K562 (cell line): ENCODE data around the gene PAQR7. TPM values are rescaled to one million over a fixed set of nuclear protein-coding genes. Genes with fewer than 3 reads are reported as not detected.

Experiments
- ATAC-seq: fragments of 200-7000 bp; cut with Tn5 transposase; 3 replicates; pipeline ENCODE4 v1.9.1; 2020; ENCODE audit warnings: moderate library complexity
- BruUV-seq: library from RNA; stranded (reverse); fragments of 400-500 nt; replicated peaks from 2 replicates; lab custom pipeline; 2021; lab: Mats Ljungman, UMichigan
- CTCF ChIA-PET: fragments of 300-600 bp; formaldehyde crosslinking; extraction: SDS; loops from one replicate; lab custom pipeline; 2021; ENCODE audit warnings: low intra/inter-chr PET ratio; lab: Yijun Ruan, JAX
- POLR2A ChIA-PET: fragments of 300-600, 350-650 bp; sonication (Branson Sonifier 250); formaldehyde crosslinking; extraction: SDS; loops from one replicate; lab custom pipeline; 2021; ENCODE audit warnings: antibody characterized with exemption, inconsistent platforms; lab: Yijun Ruan, JAX
- DNase-seq, 4 experiments: peaks; one replicate each; pipeline versions ENCODE4 v3.0.0 to v3.0.0-alpha.2; 2011 to 2018; ENCODE audit warnings: low spot score in 3 of 4, mixed read lengths in 3 of 4; ENCODE audit errors: extremely low read depth in 1 of 4
- FAIRE-seq: peaks from 2 replicates; lab custom pipeline; 2011; peaks lifted over from hg19 to GRCh38; lab: Jason Lieb, UNC
- H2AFZ ChIP-seq: 2 replicates; pipeline ENCODE4 v1.6.0; 2011; ENCODE audit warnings: low read depth, low read length, control low read depth, inconsistent platforms
- H3K27ac ChIP-seq: fragments of 200-600 bp; 3 replicates; pipeline ENCODE4 v1.8.0; 2011; ENCODE audit warnings: low read depth, mild to moderate bottlenecking, control low read depth, inconsistent platforms, low read length, moderate library complexity, mixed read lengths; ENCODE audit errors: extremely low read depth
- H3K27me3 ChIP-seq, 2 experiments: fragments of 300-600 bp in 1 of 2; 2 replicates in 1 of 2; 3 replicates in 1 of 2; pipeline versions ENCODE4 v1.6.0 to v1.8.0; 2011; ENCODE audit warnings: inconsistent platforms in 2 of 2, low read length in 2 of 2, mild to moderate bottlenecking in 1 of 2, mixed read lengths in 1 of 2, moderate library complexity in 1 of 2; ENCODE audit not compliant: control insufficient read depth in 2 of 2, insufficient read depth in 2 of 2
- H3K36me3 ChIP-seq: fragments of 300-600 bp; 3 replicates; pipeline ENCODE4 v1.8.0; 2011; ENCODE audit warnings: mild to moderate bottlenecking, low read length, inconsistent platforms; ENCODE audit not compliant: control insufficient read depth, insufficient read depth
- H3K4me1 ChIP-seq, 2 experiments: fragments of 200-600 bp in 1 of 2; replicated peaks in 1 of 2; 2 replicates in 1 of 2; 3 replicates in 1 of 2; pipeline versions ENCODE4 v1.5.1 to v1.8.0; 2011; ENCODE audit warnings: inconsistent platforms in 2 of 2, low read length in 2 of 2, mild to moderate bottlenecking in 1 of 2, mixed read lengths in 1 of 2, moderate library complexity in 1 of 2; ENCODE audit not compliant: control insufficient read depth in 2 of 2, insufficient read depth in 2 of 2
- H3K4me2 ChIP-seq: 2 replicates; pipeline ENCODE4 v1.6.1; 2011; ENCODE audit warnings: low read length, control low read depth, inconsistent platforms, mixed read lengths; ENCODE audit not compliant: insufficient read depth
- H3K4me3 ChIP-seq: fragments of 200-600 bp; sonication (generic), shearing (Covaris generic); 2 replicates; pipeline ENCODE4 v1.5.1; 2016; ENCODE audit warnings: control low read depth, inconsistent platforms
- H3K79me2 ChIP-seq: fragments of 200-600 bp; 3 replicates; pipeline ENCODE4 v1.8.0; 2011; ENCODE audit warnings: low read length, inconsistent platforms; ENCODE audit not compliant: control insufficient read depth, insufficient read depth
- H3K9ac ChIP-seq, 2 experiments: 2 replicates each; pipeline versions ENCODE4 v1.6.0 to v1.6.1; 2011; ENCODE audit warnings: low read depth in 2 of 2, low read length in 2 of 2, control low read depth in 1 of 2, inconsistent platforms in 1 of 2, mild to moderate bottlenecking in 1 of 2, mixed read lengths in 1 of 2; ENCODE audit not compliant: insufficient read depth in 1 of 2
- H3K9me1 ChIP-seq: one replicate; pipeline ENCODE4 v1.6.0; 2011; ENCODE audit warnings: inconsistent platforms, mild to moderate bottlenecking, low read length, moderate library complexity; ENCODE audit not compliant: control insufficient read depth, insufficient read depth
- H3K9me3 ChIP-seq: replicated peaks from 2 replicates; pipeline ENCODE4 v1.5.1; 2011; ENCODE audit warnings: low read depth, low read length, inconsistent platforms; ENCODE audit not compliant: control insufficient read depth, insufficient read depth
- H4K20me1 ChIP-seq: replicated peaks from 2 replicates; pipeline ENCODE4 v1.6.1; 2011; ENCODE audit warnings: low read length, inconsistent platforms, mixed read lengths; ENCODE audit not compliant: control insufficient read depth, insufficient read depth
- CBX1 ChIP-seq: sonication (generic); IDR thresholded peaks from 2 replicates; pipeline ENCODE4 v1.6.1; 2016; ENCODE audit warnings: antibody characterized with exemption, low read depth, mild to moderate bottlenecking
- MXI1 ChIP-seq: IDR thresholded peaks from 2 replicates; pipeline ENCODE4 v1.6.1; 2011; ENCODE audit warnings: low read depth, mild to moderate bottlenecking, improper control_type of control experiment, low read length
- RERE ChIP-seq: sonication (generic); formaldehyde crosslinking; IDR thresholded peaks from 2 replicates; pipeline ENCODE4 v1.8.0; 2023; ENCODE audit warnings: missing genetic modification reagents, mild to moderate bottlenecking, borderline replicate concordance
- whole genome bisulfite sequencing: fragments of 100-300 bp; shearing (Covaris generic); methylation state at CpG from one replicate; pipeline ENCODE4 v1.1.6; 2016; ENCODE audit warnings: low coverage, mixed read lengths; ENCODE audit not compliant: insufficient coverage; ENCODE audit errors: missing lambda C conversion rate; 5-methylcytosine and 5-hydroxymethylcytosine counted together
- in situ Hi-C: fragments of 300-500 bp; cut with MboI; formaldehyde crosslinking; loops from 4 replicates; pipeline ENCODE4 v1.15.0; 2018; ENCODE audit warnings: inconsistent platforms, mixed read lengths
- intact Hi-C: fragments of 100-400 bp; cut with micrococcal nuclease; formaldehyde crosslinking; loops from 2 replicates; pipeline ENCODE4 v1.14.2; 2022
- polyA plus RNA-seq, 8 experiments: library from polyadenylated mRNA; depleted of rRNA in 4 of 8; stranded (reverse) in 5 of 8; unstranded in 3 of 8; fragments of >200 nt; fragmentation: Nextera tagmentation in 2 of 8; fragmentation: Illumina TruSeq in 1 of 8; extraction: Ambion mirVana in 2 of 8; extraction: Trizol in 1 of 8; gene quantifications; 2 replicates each; pipeline versions ENCODE4 v1.2.1 to v1.2.3, GENCODE V29; 2011 to 2014; ENCODE audit warnings: inconsistent platforms in 1 of 8, missing spikeins in 1 of 8
- total RNA-seq, 7 experiments: library from RNA; depleted of rRNA in 6 of 7; stranded (reverse); fragments of >200 nt in 6 of 7; fragmentation: Illumina TruSeq in 2 of 7; extraction: Trizol in 2 of 7; gene quantifications; 2 replicates each; pipeline versions ENCODE4 v1.2.1 to v1.2.3, GENCODE V29; 2011 to 2021; ENCODE audit warnings: low replicate concordance in 1 of 7

The PAQR7 gene
- total and polyA plus RNA-seq, 9 of the 15 experiments (the other 6 are each of a cell fraction or from before 2014, with no cell fraction given) = 1.1 to 5.2 (median 2.6) TPM

DNA sequence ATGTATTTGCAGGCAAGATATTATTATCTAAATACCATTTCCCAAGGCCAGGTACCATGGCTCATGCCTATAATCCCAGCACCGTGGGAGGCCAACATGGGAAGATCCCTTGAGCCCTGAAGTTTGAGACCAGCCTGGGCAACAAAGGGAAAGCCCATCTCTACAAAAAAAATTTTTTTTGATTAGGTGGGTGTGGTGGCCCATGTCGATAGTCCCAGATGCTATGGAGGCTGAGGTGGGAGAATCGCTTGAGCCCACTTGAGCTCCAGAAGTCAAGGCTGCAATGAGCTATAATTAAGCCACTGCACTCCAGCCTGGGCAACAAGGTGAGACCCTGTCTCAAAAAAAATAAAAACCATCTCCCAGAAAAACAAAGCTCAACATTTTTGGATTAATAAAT is 28.5 kb upstream of the PAQR7 start:
- H3K4me1 ChIP-seq = peaks cover 13 to 24% of the 10 kb centered on the region in 2 experiments; a peak in 4 of 5 replicates
- 54% methylated on average over 3 of the region's 3 CpGs for WGBS
- DNase-seq = no peak
- H2AFZ ChIP-seq = no peak overlapping the region
- TF ChIP-seq RERE (CRISPR knock-in tag) (0 out of 2 replicates have a peak, but pooled peaks have one; percentile 55), MXI1 (0 out of 2 replicates have a peak, but pooled peaks have one; percentile 3), CBX1 (no peak)
- H3K9ac ChIP-seq = peak overlapping the region; percentile 46 to 70; a peak in 3 of 4 replicates
- no peak for FAIRE-seq
- peaks cover 25% of the 10 kb centered on the region for H4K20me1 ChIP-seq
- peak overlapping the region; percentile 79; the same call in 1 of the 2 replicates for H3K4me2 ChIP-seq
- H3K27ac ChIP-seq = no peak overlapping the region
- ATAC-seq = no peak
- no peaks in the 10 kb centered on the region for H3K9me3 ChIP-seq
- no peaks in the 10 kb centered on the region for H3K27me3 ChIP-seq
- peaks cover 58% of the 10 kb centered on the region for H3K36me3 ChIP-seq
- BruUV-seq = no TSS peak
- ChIA-PET CTCF (interaction anchor here (1.4 to 2.7 kb wide), 2 partner anchors 9 to 94 kb away, joined by 3 to 19 read pairs; partner anchors contain the start of gene PAFAH2), POLR2A (interaction anchor here (0.7 to 4.6 kb wide), 14 partner anchors 8 to 99 kb away, joined by 3 to 33 read pairs (median 5); partner anchors contain the start of genes PAFAH2 and PAQR7)
- in situ Hi-C loops (no loop called here), intact Hi-C loops (no loop called here)
- peaks cover 62% of the 10 kb centered on the region for H3K79me2 ChIP-seq
- H3K4me3 ChIP-seq = peak overlapping the region; percentile 78; the same call in 1 of the 2 replicates
- peaks cover 9% of the 10 kb centered on the region for H3K9me1 ChIP-seq
